Epithelial cell of proximal tubule (primary cell): ENCODE data around the gene HSPA4. TPM values are rescaled to one million over a fixed set of nuclear protein-coding genes. Genes with fewer than 3 reads are reported as not detected.

Experiments used
- DNase-seq: peaks from one replicate; pipeline ENCODE4 v3.0.0-alpha.2; 2011; ENCODE audit warnings: low read depth
- H3K4me3 ChIP-seq: 2 replicates; pipeline ENCODE4 v1.5.1; 2011; ENCODE audit warnings: low read depth, mild to moderate bottlenecking, low read length
- total RNA-seq: library from RNA; depleted of rRNA; stranded (reverse); fragments of >200 nt; gene quantifications from 2 replicates; pipeline ENCODE4 v1.2.3, GENCODE V29; 2015
- TF ChIP-seq, protein P1 (sequence below): conservative IDR thresholded peaks from 2 replicates; pipeline ENCODE4 v1.5.1; 2012; ENCODE audit warnings: low read depth, mild to moderate bottlenecking, low read length

HSPA4 gene
- total RNA-seq, 1 donor from 2014 or later, result 105 TPM

DNA sequence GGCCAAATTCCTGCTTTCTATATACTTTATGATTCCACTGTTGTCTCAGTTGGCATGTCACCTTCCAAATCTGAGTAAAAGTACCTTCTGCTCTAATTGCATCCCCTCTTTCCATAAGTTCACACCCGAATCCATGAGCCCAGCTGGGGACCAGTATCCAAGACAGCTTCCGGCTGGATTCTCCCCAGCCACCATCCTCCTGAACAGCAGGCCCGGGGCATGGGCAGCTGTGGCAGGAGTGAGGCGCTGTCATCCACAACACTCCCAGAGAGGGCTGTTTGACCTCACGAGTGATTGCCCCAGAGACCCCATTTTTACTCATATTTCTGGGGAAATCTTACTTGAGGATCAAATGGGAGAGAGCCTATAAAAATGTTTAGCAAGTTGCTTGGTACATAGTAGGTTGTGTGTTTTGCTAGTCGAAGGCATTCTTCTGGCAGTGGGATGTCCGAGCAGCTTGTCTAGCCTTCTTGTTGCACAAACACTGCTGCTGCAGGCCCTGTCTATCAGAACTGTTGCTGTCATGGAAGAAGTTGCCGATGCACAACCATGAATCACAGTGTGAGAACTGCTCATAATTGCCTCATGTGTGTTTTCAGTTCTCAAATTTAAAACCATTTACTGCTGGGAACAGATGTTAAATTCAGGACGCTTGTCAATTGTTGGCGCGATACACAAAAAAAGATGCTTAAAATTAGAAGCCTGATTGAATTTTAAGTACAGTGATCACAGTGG lies 93.8 kb downstream of the HSPA4 start:
- TF ChIP-seq, protein P1, sequence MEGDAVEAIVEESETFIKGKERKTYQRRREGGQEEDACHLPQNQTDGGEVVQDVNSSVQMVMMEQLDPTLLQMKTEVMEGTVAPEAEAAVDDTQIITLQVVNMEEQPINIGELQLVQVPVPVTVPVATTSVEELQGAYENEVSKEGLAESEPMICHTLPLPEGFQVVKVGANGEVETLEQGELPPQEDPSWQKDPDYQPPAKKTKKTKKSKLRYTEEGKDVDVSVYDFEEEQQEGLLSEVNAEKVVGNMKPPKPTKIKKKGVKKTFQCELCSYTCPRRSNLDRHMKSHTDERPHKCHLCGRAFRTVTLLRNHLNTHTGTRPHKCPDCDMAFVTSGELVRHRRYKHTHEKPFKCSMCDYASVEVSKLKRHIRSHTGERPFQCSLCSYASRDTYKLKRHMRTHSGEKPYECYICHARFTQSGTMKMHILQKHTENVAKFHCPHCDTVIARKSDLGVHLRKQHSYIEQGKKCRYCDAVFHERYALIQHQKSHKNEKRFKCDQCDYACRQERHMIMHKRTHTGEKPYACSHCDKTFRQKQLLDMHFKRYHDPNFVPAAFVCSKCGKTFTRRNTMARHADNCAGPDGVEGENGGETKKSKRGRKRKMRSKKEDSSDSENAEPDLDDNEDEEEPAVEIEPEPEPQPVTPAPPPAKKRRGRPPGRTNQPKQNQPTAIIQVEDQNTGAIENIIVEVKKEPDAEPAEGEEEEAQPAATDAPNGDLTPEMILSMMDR, result no peak
- DNase-seq, result no peak
- no peak overlapping the region for H3K4me3 ChIP-seq

DNA sequence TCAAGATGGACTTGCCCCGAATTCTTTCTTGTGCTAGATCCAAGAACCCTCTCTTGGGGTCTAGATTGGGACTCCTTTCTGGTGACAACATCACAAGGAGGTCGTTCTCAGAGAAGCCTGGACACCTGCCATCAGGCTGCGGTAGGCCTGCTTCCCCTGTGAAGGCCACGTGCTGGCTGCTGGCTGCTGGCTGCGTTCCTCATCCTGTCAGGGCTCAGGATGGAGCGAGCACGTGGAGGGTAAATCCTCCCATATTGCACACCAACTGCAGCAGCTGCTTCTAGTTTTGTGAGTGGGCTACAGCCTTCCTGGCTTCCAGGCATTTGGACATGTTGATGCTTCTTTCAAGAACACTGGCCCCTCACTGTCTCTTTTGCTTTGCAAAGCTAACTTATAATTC lies 95.6 kb downstream of the HSPA4 start:
- TF ChIP-seq, protein P1, result no peak
- no peak overlapping the region for H3K4me3 ChIP-seq
- DNase-seq, result no peak

DNA sequence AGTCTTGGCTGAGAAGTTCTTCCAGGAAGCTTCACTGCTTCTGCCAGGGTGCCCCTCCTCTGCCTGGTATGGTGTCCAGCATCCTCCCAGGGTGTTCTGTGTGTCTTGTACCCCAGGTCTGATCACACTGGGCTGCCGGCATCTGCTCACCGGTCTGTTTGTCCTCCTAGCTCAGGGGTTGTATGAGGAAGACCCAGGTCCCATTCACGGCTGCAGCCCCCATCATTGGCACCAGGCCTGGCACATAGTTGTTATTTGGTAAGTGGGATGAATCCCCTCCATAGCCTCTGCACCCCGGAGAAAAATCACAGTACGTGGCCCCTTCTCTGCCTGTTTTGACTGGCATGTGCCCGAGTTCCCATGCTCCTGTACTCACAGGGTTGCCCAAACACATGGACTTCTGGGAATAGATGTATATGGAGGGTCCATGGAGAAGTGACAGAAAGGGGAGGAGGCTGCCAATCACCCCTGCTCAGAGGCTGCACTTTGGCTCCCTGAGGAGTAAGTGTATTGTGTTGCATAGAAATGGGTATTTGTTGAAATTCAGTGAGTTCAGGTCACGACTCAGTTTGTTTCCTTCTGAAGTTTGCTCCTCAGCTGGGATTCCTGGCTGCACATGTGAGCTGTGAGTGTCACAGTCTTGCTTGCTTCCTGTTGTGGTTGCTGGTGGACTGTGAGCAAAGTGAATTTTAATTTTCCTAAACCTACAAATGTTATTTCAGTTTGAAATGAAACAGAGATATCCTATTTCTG lies 96.2 kb downstream of the HSPA4 start:
- DNase-seq, result no peak
- TF ChIP-seq, protein P1, result no peak
- H3K4me3 ChIP-seq, result no peak overlapping the region

DNA sequence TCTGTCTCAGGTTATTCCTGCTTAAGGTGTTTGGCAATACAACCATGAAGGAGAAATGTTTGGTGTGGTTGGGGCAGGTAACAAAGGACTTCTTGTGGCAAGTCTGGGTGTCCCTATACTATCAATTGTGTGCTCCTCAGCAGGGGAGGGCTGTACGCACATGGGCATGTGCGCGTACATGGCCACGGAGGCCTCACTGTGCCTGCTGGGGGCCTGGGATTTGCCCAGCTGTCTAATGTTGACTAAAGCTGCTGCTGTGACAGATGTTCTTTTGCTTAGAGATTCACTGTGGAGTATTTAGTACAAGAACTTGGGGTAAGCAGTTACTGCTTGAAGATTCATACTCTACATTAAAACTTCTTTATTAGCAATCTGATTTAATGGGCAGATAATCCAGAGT lies 97.5 kb downstream of the HSPA4 start:
- no peak overlapping the region for H3K4me3 ChIP-seq
- TF ChIP-seq, protein P1, result no peak
- DNase-seq, result no peak

DNA sequence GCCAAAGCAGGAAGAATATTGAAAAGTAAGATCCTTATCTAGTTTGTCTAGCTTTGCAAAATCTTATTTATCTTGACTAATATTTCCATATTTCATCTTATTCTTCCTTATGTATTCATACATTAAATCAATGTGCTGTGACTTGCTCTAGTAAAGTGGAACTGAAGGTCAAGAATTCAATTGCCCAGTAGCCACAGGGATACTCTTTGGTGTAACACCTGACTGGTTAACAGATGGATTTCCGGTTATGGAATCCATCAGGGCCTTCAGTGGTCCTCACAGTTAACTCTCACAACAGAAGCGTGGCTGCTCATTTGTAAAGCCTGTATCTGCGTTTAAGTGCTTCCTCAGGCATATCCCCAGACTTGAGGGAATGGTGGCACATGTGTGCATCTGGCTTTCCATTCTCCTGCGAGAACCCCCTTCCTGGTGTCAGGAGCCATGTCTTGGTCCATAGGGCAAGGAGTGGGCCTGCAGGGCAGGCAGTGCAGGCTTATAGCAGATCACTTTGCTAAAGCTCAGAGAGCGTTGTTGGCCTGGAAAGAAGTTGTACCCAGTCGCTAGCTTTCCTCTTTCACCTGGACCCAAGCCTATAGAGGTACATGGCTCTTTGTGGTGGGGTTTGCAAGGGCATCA lies 99.2 kb downstream of the HSPA4 start:
- TF ChIP-seq, protein P1, result no peak
- DNase-seq, result no peak
- H3K4me3 ChIP-seq, result no peak overlapping the region

DNA sequence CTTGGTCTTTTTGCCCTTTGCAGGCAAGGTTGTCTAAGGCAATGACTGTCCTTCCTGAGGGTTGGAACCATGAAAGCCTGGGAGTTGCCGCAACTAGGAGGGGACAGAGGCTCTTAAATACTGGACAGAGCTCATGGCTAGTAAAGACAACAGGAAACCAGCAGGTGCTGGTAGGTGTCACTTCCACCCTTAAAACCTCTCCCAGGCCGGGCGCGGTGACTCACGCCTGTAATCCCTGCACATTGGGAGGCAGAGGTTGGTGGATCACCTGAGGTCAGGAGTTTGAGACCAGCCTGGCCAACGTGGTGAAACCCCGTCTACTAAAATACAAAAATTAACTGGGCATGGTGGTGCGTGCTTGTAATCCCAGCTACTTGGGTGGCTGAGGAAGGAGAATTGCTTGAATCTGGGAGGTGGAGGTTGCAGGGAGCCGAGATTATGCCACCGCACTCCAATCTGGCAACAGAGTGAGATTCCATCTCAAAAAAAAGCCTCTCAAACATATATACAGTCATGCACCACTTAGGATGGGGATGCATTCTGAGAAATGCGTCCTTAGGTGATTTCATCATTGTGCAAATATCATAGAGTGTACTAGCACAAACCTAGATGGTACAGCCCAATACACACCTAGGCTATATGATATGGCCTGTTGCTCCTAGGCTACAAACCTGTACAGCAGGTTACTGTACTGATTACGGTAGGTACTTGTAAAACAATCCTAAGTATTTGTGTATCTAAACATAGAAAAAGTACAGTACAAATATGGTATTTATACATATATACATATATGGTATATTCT lies 102.7 kb downstream of the HSPA4 start:
- no peak for DNase-seq
- TF ChIP-seq, protein P1, result no peak
- H3K4me3 ChIP-seq, result no peak overlapping the region
